Chondrocyte (in vitro differentiated cells): Measurements from ENCODE around the gene TPX2. TPM values are rescaled to one million over a fixed set of nuclear protein-coding genes. Genes with fewer than 3 reads are reported as not detected.
A peak's percentile ranks its signal among the peaks of the same experiment; 100 is the strongest.

Experiments
- DNase-seq: peaks from one replicate; pipeline ENCODE4 v3.0.0; 2021; ENCODE audit warnings: mixed read lengths, low spot score
- H3K27ac Mint-ChIP-seq: one replicate; pipeline ENCODE4 v1.8.0; 2021; ENCODE audit warnings: mild to moderate bottlenecking, moderate library complexity, mixed read lengths; ENCODE audit not compliant: unreplicated experiment
- H3K27me3 Mint-ChIP-seq: 2 replicates; pipeline ENCODE4 v1.8.0; 2021; ENCODE audit warnings: low read depth, mixed read lengths
- H3K36me3 Mint-ChIP-seq: 2 replicates; pipeline ENCODE4 v1.8.0; 2021; ENCODE audit warnings: low read depth, mixed read lengths
- H3K4me1 Mint-ChIP-seq: 2 replicates; pipeline ENCODE4 v1.8.0; 2021; ENCODE audit warnings: low read depth, mild to moderate bottlenecking, mixed read lengths
- H3K4me3 Mint-ChIP-seq: one replicate; pipeline ENCODE4 v1.8.0; 2021; ENCODE audit warnings: mild to moderate bottlenecking, moderate library complexity, mixed read lengths; ENCODE audit not compliant: unreplicated experiment
- H3K9me3 Mint-ChIP-seq: 2 replicates; pipeline ENCODE4 v1.8.0; 2021; ENCODE audit warnings: low read depth, mixed read lengths
- CTCF ChIP-seq: fragments of 200-600 bp; sonication (generic); IDR thresholded peaks from 2 replicates; pipeline ENCODE4 v1.5.0; 2021; ENCODE audit warnings: antibody characterized with exemption, mild to moderate bottlenecking, moderate library complexity
- total RNA-seq: library from RNA; stranded (reverse); gene quantifications from 3 replicates; pipeline ENCODE4 v1.2.1, GENCODE V29; 2021

Gene TPX2
- total RNA-seq, 1 donor from 2014 or later, result 49.6 TPM

- peaks cover 61% of the 10 kb centered on the region for H3K4me1 Mint-ChIP-seq
- H3K27me3 Mint-ChIP-seq, result no peaks in the 10 kb centered on the region
- H3K4me3 Mint-ChIP-seq, result peak overlapping the region; percentile 92
- no peak for TF ChIP-seq CTCF
- peak overlapping the region; percentile 99 for H3K27ac Mint-ChIP-seq
- no peaks in the 10 kb centered on the region for H3K9me3 Mint-ChIP-seq
- H3K36me3 Mint-ChIP-seq, result peaks cover 27% of the 10 kb centered on the region
- no peak for DNase-seq
Observed at GRCh38 chr20:31721408-31722256, 17.5 kb upstream of the TPX2 start.

GRCh38 chr20:31722257-31723068 lies 16.6 kb upstream of the TPX2 start, which contains the start of gene BCL2L1:
BCL2L1 (minus strand) TSS chr20:31722868; CDS start chr20:31722218, 650 bp downstream.
- TF ChIP-seq CTCF, result peak; percentile 84
- Mint-ChIP-seq H3K4me1 (peaks cover 59% of the 10 kb centered on the region), H3K36me3 (peaks cover 21% of the 10 kb centered on the region), H3K4me3 (peak within 1 kb of the TSS; percentile 92), H3K27me3 (no peaks in the 10 kb centered on the region), H3K27ac (peak within 1 kb of the TSS; percentile 99), H3K9me3 (no peaks in the 10 kb centered on the region)
- no peak for DNase-seq

- Mint-ChIP-seq H3K36me3 (peaks cover 16% of the 10 kb centered on the region), H3K9me3 (no peaks in the 10 kb centered on the region), H3K27me3 (no peaks in the 10 kb centered on the region), H3K4me1 (peaks cover 57% of the 10 kb centered on the region), H3K27ac (peak overlapping the region; percentile 99), H3K4me3 (peak overlapping the region; percentile 92)
- peak; percentile 61 for TF ChIP-seq CTCF
- DNase-seq, result no peak
Observed at GRCh38 chr20:31723069-31723318, 16.1 kb upstream of the TPX2 start.

- peak; percentile 92 for TF ChIP-seq CTCF
- Mint-ChIP-seq H3K4me3 (peak overlapping the region; percentile 92), H3K9me3 (no peaks in the 10 kb centered on the region), H3K4me1 (peaks cover 55% of the 10 kb centered on the region), H3K27ac (peak overlapping the region; percentile 99), H3K27me3 (no peaks in the 10 kb centered on the region), H3K36me3 (peaks cover 16% of the 10 kb centered on the region)
- DNase-seq, result peak; percentile 99
Observed at GRCh38 chr20:31723319-31724078, 15.6 kb upstream of the TPX2 start.

- no peak for TF ChIP-seq CTCF
- H3K27ac Mint-ChIP-seq, result no peak overlapping the region
- H3K9me3 Mint-ChIP-seq, result no peaks in the 10 kb centered on the region
- no peak overlapping the region for H3K4me3 Mint-ChIP-seq
- H3K36me3 Mint-ChIP-seq, result no peaks in the 10 kb centered on the region
- peaks cover 14% of the 10 kb centered on the region for H3K4me1 Mint-ChIP-seq
- no peak for DNase-seq
- no peaks in the 10 kb centered on the region for H3K27me3 Mint-ChIP-seq
Observed at GRCh38 chr20:31731321-31731717, 7.8 kb upstream of the TPX2 start.
